ENCODE results near the gene DAPK3.
A peak's percentile ranks its signal among the peaks of the same experiment; 100 is the strongest.
"Not testable (repeated sequence)": the region's sequence is repeated elsewhere in the genome, so short reads cannot be mapped to it uniquely, and the experiment has no call there.

The DAPK3 gene

GRCh38 chr19:4005436-4005835 is 34.5 kb upstream of the DAPK3 start:
- DNase-seq (ENCODE audit: low read depth in 2 of 2) = not testable (repeated sequence)

- not testable (repeated sequence) for DNase-seq (ENCODE audit: low read depth in 2 of 2)
Observed at GRCh38 chr19:4000798-4001197, 29.9 kb upstream of the DAPK3 start.

- not testable (repeated sequence) for DNase-seq (ENCODE audit: low read depth in 2 of 2)
Observed at GRCh38 chr19:3998667-3999412, 27.9 kb upstream of the DAPK3 start.

GRCh38 chr19:3995607-3996006 is 24.7 kb upstream of the DAPK3 start:
- no peak for DNase-seq (ENCODE audit: low read depth in 2 of 2)

- no peak for DNase-seq (ENCODE audit: low read depth in 2 of 2)
Observed at GRCh38 chr19:3990815-3991117, 19.9 kb upstream of the DAPK3 start.

GRCh38 chr19:3987619-3988371 is 16.9 kb upstream of the DAPK3 start:
- peak; percentile 75 to 83 for DNase-seq (ENCODE audit: low read depth in 2 of 2)

GRCh38 chr19:3986260-3987041 is 15.6 kb upstream of the DAPK3 start:
- peak in 1 of 2 donors; percentile 28 for DNase-seq (ENCODE audit: low read depth in 2 of 2)

GRCh38 chr19:3985643-3986259 is 14.9 kb upstream of the DAPK3 start:
- DNase-seq (ENCODE audit: low read depth in 2 of 2) = no peak

GRCh38 chr19:3984908-3985642 is 14.2 kb upstream of the DAPK3 start, which contains the start of gene EEF2:
TSS of gene EEF2 (minus strand) at chr19:3985463. CDS start at chr19:3985380, 83 bp downstream.
- peak; percentile 83 to 84 for DNase-seq (ENCODE audit: low read depth in 2 of 2)

- DNase-seq (ENCODE audit: low read depth in 2 of 2) = no peak
Observed at GRCh38 chr19:3984584-3984907, 13.6 kb upstream of the DAPK3 start.

- no peak for DNase-seq (ENCODE audit: low read depth in 2 of 2)
Observed at GRCh38 chr19:3983936-3984583, 13.2 kb upstream of the DAPK3 start.

GRCh38 chr19:3983542-3983914 is 12.6 kb upstream of the DAPK3 start:
- no peak for DNase-seq (ENCODE audit: low read depth in 2 of 2)

- no peak for DNase-seq (ENCODE audit: low read depth in 2 of 2)
Observed at GRCh38 chr19:3982701-3983541, 12.0 kb upstream of the DAPK3 start.

- DNase-seq (ENCODE audit: low read depth in 2 of 2) = no peak
Observed at GRCh38 chr19:3981736-3982681, 11.1 kb upstream of the DAPK3 start.

- DNase-seq (ENCODE audit: low read depth in 2 of 2) = no peak
Observed at GRCh38 chr19:3981373-3981735, 10.5 kb upstream of the DAPK3 start.

- no peak for DNase-seq (ENCODE audit: low read depth in 2 of 2)
Observed at GRCh38 chr19:3980353-3981251, 9.7 kb upstream of the DAPK3 start.

- no peak for DNase-seq (ENCODE audit: low read depth in 2 of 2)
Observed at GRCh38 chr19:3979674-3980352, 8.9 kb upstream of the DAPK3 start.
